HUDEP-2 (cell line): Measurements from ENCODE around the gene CD33.
A peak's percentile ranks its signal among the peaks of the same experiment; 100 is the strongest.

ENCODE experiments used
- DNase-seq, 76 experiments: peaks; one replicate each; lab custom pipeline; 2025; ENCODE audit not compliant: unreplicated experiment in 76 of 76; lab: John Stamatoyannopoulos, UW

Gene CD33

GRCh38 chr19:51224898-51225393 is at the start of gene CD33:
Gene CD33, plus strand, starts transcription at chr19:51225080. Its CDS starts 39 bp downstream, at chr19:51225119.
- peak in 1 of 76 experiments; percentile 14 for DNase-seq

DNA sequence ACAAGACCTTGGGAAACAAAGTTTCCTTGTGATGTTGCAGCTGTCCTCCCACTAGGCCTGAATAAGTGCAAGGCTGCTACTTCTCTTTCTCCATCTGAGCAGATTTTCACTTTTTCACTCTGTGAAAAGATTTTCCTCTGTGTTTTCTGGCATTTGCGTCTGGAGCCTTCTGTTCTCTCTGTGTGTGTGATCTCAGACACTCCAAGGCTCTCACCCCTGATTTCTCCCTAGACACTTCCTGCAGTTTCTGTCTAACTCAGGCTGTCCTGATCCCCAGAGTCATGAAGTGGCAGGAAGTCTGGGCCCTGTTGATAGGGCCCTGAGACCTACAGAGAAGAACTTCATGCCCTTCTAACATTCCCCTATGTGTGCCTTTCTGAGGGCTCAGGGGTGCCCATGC is 45.6 kb upstream of the CD33 start:
- DNase-seq: no peak

GRCh38 chr19:51181377-51181912 is 43.4 kb upstream of the CD33 start:
- DNase-seq: no peak

GRCh38 chr19:51181913-51182419 is 42.9 kb upstream of the CD33 start:
- peak in 57 of 76 experiments; percentile 6 to 84 (median 46) for DNase-seq

- no peak for DNase-seq
Measured at GRCh38 chr19:51183629-51184028, 41.3 kb upstream of the CD33 start.

GRCh38 chr19:51185069-51185867 is 39.6 kb upstream of the CD33 start:
- no peak for DNase-seq

DNA sequence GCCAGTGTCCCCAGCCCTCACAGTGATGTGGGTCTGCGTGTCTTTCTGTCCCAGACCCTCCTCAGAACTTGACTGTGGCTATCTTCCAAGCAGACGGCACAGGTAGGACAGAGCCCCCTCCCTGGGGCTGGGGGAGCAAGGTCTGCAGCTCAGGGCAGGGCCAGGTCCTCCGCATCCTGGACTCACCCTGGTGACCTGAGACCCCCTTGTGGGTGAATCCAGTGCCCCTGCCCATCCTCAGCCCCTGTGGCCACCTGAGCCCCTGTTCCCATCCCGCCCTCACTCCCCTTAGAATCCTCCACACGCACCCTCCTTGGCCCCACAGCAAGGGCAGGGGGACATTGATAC is 39.0 kb upstream of the CD33 start:
- DNase-seq: no peak

- DNase-seq: no peak
Measured at GRCh38 chr19:51186323-51186722, 38.6 kb upstream of the CD33 start.

GRCh38 chr19:51187395-51188226 is 37.3 kb upstream of the CD33 start:
- DNase-seq: no peak

GRCh38 chr19:51188227-51188559 is 36.7 kb upstream of the CD33 start:
- no peak for DNase-seq

DNA sequence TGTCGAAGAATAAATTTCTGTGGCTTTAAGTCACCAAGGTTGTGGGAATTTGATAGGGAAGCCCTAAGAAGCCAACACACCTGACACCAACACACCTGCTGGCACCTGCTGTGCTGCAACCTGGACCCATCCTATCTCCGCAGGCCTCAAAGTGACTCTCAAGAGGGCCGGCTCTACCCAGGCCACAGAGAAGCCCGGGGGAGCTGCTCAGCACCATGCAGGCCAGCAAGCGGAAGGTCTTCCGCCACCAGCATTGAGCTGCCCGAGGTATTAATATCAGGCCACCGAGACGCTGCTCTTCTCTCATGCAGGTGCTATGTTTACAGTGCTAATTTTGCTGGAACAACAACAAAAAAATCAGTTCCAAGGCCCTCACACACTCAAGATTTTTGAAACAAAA is 32.2 kb upstream of the CD33 start:
- DNase-seq: no peak

DNA sequence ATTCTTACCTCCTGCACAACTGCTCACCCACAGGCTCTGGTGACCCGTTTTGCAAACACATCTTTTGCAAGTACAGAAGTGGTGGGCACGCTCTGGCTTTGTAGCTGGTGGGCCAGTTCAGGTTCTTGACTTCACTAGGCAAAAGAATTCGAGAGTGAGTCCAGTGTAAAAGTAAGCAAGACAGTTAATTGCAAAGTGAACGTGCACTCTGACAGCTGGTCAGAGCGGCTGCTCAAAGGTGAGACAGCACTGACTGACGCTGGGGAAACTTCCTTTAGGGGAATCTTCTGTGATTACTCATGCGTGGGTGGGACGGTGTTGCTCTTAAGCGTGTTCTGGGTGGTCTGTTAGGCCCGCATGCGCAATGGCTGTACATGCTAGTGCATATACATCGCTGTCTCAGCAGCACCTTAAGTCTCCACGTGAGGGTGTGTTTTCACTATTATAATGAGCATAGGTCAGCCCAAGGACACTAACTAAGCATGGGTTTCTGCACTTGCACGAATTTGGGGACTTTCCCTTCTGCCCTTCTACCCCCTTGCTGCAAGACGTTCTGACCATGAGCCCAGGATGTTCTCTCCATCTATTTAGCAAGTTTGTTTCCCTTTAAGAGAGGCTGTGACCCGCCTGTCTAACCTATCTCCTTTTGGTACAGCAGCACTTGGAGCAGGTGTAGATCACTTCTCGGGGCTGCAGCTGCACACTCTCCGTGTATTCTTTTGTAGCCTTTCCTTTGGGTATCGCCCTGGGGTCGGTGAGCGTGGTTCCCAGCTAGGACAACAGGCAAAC is 30.2 kb upstream of the CD33 start:
- DNase-seq: no peak

DNA sequence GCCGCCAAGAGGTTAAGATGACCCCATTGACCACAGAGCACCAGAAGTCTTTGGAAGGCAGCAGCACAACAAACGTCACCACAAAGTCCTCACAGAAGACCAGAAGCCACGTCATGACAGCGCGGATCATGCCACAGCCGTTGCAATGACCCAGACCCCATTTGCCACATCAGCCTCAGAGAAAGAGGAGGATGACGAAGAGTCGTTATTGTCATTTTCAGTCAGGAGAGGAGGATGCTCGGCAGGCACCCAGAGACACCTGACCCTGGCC is 29.6 kb upstream of the CD33 start:
- DNase-seq: no peak

- no peak for DNase-seq
Measured at GRCh38 chr19:51195616-51196015, 29.3 kb upstream of the CD33 start.

- no peak for DNase-seq
Measured at GRCh38 chr19:51196181-51196580, 28.7 kb upstream of the CD33 start.

- no peak for DNase-seq
Measured at GRCh38 chr19:51198641-51199040, 26.2 kb upstream of the CD33 start.

GRCh38 chr19:51200071-51200666 is 24.7 kb upstream of the CD33 start:
- no peak for DNase-seq

- no peak for DNase-seq
Measured at GRCh38 chr19:51201712-51202111, 23.2 kb upstream of the CD33 start.

DNA sequence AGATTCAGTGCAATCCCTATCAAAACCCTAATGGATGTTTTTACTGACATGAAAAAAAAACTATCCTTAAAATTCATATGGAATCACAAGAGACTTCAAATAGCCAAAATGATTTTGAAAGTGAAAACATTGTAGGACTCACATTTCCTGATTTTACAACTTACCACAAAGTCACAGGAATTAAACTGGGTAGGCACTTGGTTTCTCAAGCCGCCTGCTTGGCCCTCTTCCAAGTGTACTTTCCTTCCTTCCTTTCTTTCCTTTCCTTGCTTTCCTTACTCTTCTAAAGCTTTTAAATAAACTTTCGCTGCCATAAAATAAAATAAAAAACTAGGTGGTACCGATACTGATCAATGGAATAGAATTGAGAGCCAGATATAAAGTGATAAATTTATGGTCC is 21.0 kb upstream of the CD33 start:
- DNase-seq: no peak

DNA sequence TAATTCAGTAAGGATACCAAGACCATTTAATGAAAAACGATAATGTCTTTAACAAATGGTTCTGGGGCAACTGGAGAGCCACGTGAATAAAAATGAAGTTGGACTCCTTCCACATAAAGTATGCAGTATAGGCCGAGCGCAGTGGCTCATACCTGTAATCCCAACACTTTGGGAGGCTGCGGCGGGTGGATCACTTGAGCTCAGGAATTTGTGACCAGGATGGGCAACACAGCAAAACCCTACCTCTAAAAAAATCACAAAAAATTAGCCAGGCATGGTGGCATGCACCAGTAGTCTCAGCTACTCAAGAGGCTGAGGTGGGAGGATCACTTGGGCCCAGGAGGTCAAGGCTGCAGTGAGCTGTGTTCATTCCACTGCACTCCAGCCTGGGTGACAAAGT is 20.6 kb upstream of the CD33 start:
- no peak for DNase-seq

DNA sequence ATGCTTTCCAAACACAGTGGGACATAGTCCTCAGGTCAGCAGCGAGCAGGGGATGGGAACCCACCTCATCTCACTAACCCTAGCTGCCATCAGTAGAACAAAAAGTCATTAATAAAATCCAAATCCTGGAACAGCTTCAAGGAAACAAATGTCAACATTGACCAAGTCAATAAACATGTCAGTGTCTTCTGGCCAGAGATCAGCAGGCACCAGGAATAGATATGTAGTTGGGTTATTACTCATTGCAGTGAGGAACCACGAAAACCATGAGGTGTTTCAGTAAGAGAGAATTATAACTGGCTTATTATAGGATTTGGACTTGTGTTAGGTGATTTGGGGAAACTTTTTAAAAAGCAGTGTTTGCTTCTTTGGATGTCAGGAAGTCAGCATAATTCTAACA is 17.1 kb upstream of the CD33 start:
- DNase-seq: no peak
